Endothelial cell of umbilical vein (primary cell): Measurements from ENCODE around the gene SUSD5. TPM values are rescaled to one million over a fixed set of nuclear protein-coding genes. Genes with fewer than 3 reads are reported as not detected.
A peak's percentile ranks its signal among the peaks of the same experiment; 100 is the strongest.

Experiments used
- BruUV-seq: library from RNA; stranded (reverse); fragments of 400-500 nt; replicated peaks from 2 replicates; lab custom pipeline; 2021; lab: Mats Ljungman, UMichigan
- CTCF ChIA-PET: fragments of 300-600, 350-600 bp; sonication (Branson Sonifier 250); formaldehyde crosslinking; loops from one replicate; lab custom pipeline; 2021; ENCODE audit warnings: antibody characterized with exemption, inconsistent platforms; lab: Charles Lee
- POLR2A ChIA-PET: fragments of 300-600, 350-600 bp; sonication (Branson Sonifier 250); formaldehyde crosslinking; loops from one replicate; lab custom pipeline; 2021; ENCODE audit warnings: antibody characterized with exemption, inconsistent platforms; lab: Charles Lee
- DNase-seq: peaks from one replicate; pipeline ENCODE4 v3.0.0-alpha.2; 2011; ENCODE audit warnings: low read depth, low spot score
- FAIRE-seq: peaks from 2 replicates; lab custom pipeline; 2011; peaks lifted over from hg19 to GRCh38; lab: Jason Lieb, UNC
- H2AFZ ChIP-seq: 2 replicates; pipeline ENCODE4 v1.6.0; 2012; ENCODE audit warnings: low read depth, low read length, control low read depth, inconsistent platforms
- H3K27ac ChIP-seq: 2 replicates; pipeline ENCODE4 v1.5.1; 2011; ENCODE audit warnings: low read depth, mild to moderate bottlenecking, control low read depth, low read length, moderate library complexity; ENCODE audit not compliant: insufficient read depth
- H3K27me3 ChIP-seq, 2 experiments: 2 replicates each; pipeline versions ENCODE4 v1.6.0 to v1.6.1; 2011; ENCODE audit warnings: low read length in 2 of 2, mixed read lengths in 1 of 2; ENCODE audit not compliant: control insufficient read depth in 2 of 2, insufficient read depth in 2 of 2
- H3K36me3 ChIP-seq, 2 experiments: 2 replicates in 1 of 2; 3 replicates in 1 of 2; pipeline ENCODE4 v1.5.1; 2011; ENCODE audit warnings: low read length in 2 of 2, mild to moderate bottlenecking in 1 of 2, moderate library complexity in 1 of 2; ENCODE audit not compliant: control insufficient read depth in 2 of 2, insufficient read depth in 2 of 2; ENCODE audit errors: extremely low read depth in 1 of 2
- H3K4me1 ChIP-seq: 3 replicates; pipeline ENCODE4 v1.5.1; 2011; ENCODE audit warnings: mild to moderate bottlenecking, low read length; ENCODE audit not compliant: control insufficient read depth, insufficient read depth; ENCODE audit errors: extremely low read depth
- H3K4me2 ChIP-seq: 2 replicates; pipeline ENCODE4 v1.6.1; 2011; ENCODE audit warnings: low read length, control low read depth, mixed read lengths; ENCODE audit not compliant: insufficient read depth
- H3K4me3 ChIP-seq, 3 experiments: fragments of 200-600 bp in 1 of 3; sonication (generic), shearing (Covaris generic) in 1 of 3; replicated peaks in 1 of 3; 2 replicates each; pipeline ENCODE4 v1.5.1; 2011 to 2016; ENCODE audit warnings: control low read depth in 3 of 3, low read length in 3 of 3, mild to moderate bottlenecking in 2 of 3, inconsistent platforms in 1 of 3, low read depth in 1 of 3, moderate library complexity in 1 of 3; ENCODE audit not compliant: insufficient read depth in 1 of 3
- H3K79me2 ChIP-seq: 2 replicates; pipeline ENCODE4 v1.6.0; 2012; ENCODE audit warnings: low read length, inconsistent platforms; ENCODE audit not compliant: control insufficient read depth, insufficient read depth
- H3K9ac ChIP-seq: replicated peaks from 2 replicates; pipeline ENCODE3; 2011; ENCODE audit warnings: low read length, control low read depth; ENCODE audit not compliant: insufficient read depth; ENCODE audit errors: extremely low read depth
- H3K9me1 ChIP-seq: replicated peaks from 3 replicates; pipeline ENCODE4 v1.6.0; 2011; ENCODE audit warnings: mild to moderate bottlenecking, low read length; ENCODE audit not compliant: control insufficient read depth, insufficient read depth; ENCODE audit errors: extremely low read depth
- H3K9me3 ChIP-seq: replicated peaks from 2 replicates; pipeline ENCODE4 v1.5.1; 2012; ENCODE audit warnings: low read length, inconsistent platforms; ENCODE audit not compliant: control insufficient read depth, insufficient read depth
- H4K20me1 ChIP-seq: replicated peaks from 2 replicates; pipeline ENCODE3; 2011; ENCODE audit warnings: mild to moderate bottlenecking, low read length; ENCODE audit not compliant: control insufficient read depth, insufficient read depth; ENCODE audit errors: extremely low read depth
- EZH2 ChIP-seq: IDR thresholded peaks from 2 replicates; pipeline ENCODE4 v1.6.1; 2012; ENCODE audit warnings: borderline replicate concordance, low read depth, mild to moderate bottlenecking, moderate library complexity, low read length, inconsistent platforms; ENCODE audit not compliant: severe bottlenecking
- FOS ChIP-seq: IDR thresholded peaks from 2 replicates; pipeline ENCODE4 v1.6.1; 2011; ENCODE audit warnings: mild to moderate bottlenecking, low read length, moderate library complexity, borderline replicate concordance; ENCODE audit not compliant: insufficient read depth
- GATA2 ChIP-seq: IDR thresholded peaks from 2 replicates; pipeline ENCODE4 v1.7.0; 2011; ENCODE audit warnings: low read depth, mild to moderate bottlenecking, moderate library complexity, mixed read lengths, low read length; ENCODE audit not compliant: insufficient read length, insufficient read depth
- JUN ChIP-seq: IDR thresholded peaks from 2 replicates; pipeline ENCODE4 v1.6.1; 2011; ENCODE audit warnings: borderline replicate concordance, low read depth; ENCODE audit not compliant: insufficient read length, insufficient read depth
- MAX ChIP-seq: IDR thresholded peaks from 2 replicates; pipeline ENCODE4 v1.6.1; 2011; ENCODE audit not compliant: insufficient read depth, insufficient read length
- MYC ChIP-seq: IDR thresholded peaks from one replicate; pipeline ENCODE4 v1.6.1; 2011; ENCODE audit warnings: mild to moderate bottlenecking, low read depth, low read length
- POLR2A ChIP-seq: IDR thresholded peaks from 2 replicates; pipeline ENCODE4 v1.6.1; 2012; ENCODE audit warnings: low read depth, mild to moderate bottlenecking, control low read depth, low read length
- POLR2AphosphoS5 ChIP-seq: IDR thresholded peaks from 2 replicates; pipeline ENCODE4 v1.6.1; 2012; ENCODE audit warnings: low read depth, mild to moderate bottlenecking, control low read depth, low read length, moderate library complexity; ENCODE audit not compliant: insufficient read depth
- dilution Hi-C: fragments of 300-500 bp; cut with MboI; formaldehyde crosslinking; loops from one replicate; pipeline ENCODE4 v1.15.0; 2019; ENCODE audit warnings: low sequenced_read_pairs; ENCODE audit not compliant: extremely low pct_ligation_motif_present
- intact Hi-C: fragments of 100-400 bp; cut with micrococcal nuclease; formaldehyde crosslinking; loops from one replicate; pipeline ENCODE4 v1.10.0; 2022
- polyA plus RNA-seq, 4 experiments: library from polyadenylated mRNA; depleted of rRNA in 3 of 4; stranded (reverse) in 3 of 4; unstranded in 1 of 4; fragments of >200 nt; gene quantifications; 2 replicates each; pipeline versions ENCODE4 v1.2.1 to v1.2.3, GENCODE V29; 2011 to 2012; ENCODE audit warnings: missing spikeins in 1 of 4
- total RNA-seq: library from RNA; stranded (reverse); gene quantifications from 2 replicates; pipeline ENCODE4 v1.2.3, GENCODE V29; 2021
- TF ChIP-seq, protein P1 (sequence below), 2 donors: IDR thresholded peaks; 1 replicate in 1 of 2; 2 replicates in 1 of 2; pipeline ENCODE4 v1.5.1; 2011; ENCODE audit warnings: low read length in 2 of 2, mild to moderate bottlenecking in 2 of 2, moderate library complexity in 2 of 2, control low read depth in 1 of 2, inconsistent platforms in 1 of 2, low read depth in 1 of 2; ENCODE audit not compliant: insufficient read depth in 1 of 2; ENCODE audit errors: extremely low read depth in 1 of 2

Gene SUSD5
- total and polyA plus RNA-seq, 2 donors (not counting 3 experiments of a cell fraction or from before 2014, with no cell fraction given): 7.7 to 18.8 TPM

- FAIRE-seq: no peak
- POLR2A ChIA-PET: no interaction called here
Observed at GRCh38 chr3:33196538-33196937, 22.1 kb downstream of the SUSD5 start.

DNA sequence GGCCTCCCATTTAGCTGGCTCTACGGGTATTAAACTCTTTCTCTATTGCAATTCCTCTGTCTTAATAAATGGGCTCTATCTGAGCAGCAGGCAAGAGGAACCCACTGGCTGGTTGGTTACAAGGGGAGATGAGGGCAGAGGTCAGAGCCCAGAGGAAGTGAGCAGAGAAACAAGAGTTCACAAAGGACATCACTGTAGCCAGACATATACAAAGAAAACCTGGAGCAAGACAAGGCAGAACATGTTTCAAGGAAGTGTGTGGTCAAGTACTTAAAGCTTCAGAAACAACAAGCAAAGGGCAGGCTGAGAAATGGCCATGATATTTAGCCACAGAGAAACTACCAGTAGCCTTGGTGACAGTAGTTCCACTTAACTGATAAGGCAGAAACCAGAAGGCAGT is 24.3 kb downstream of the SUSD5 start:
- H2AFZ ChIP-seq: no peak overlapping the region
- no peaks in the 10 kb centered on the region for H3K36me3 ChIP-seq
- no peaks in the 10 kb centered on the region for H4K20me1 ChIP-seq
- intact Hi-C loops: no loop called here
- H3K27me3 ChIP-seq: no peaks in the 10 kb centered on the region
- H3K79me2 ChIP-seq: no peaks in the 10 kb centered on the region
- H3K9ac ChIP-seq: no peak overlapping the region
- dilution Hi-C loops: no loop called here
- no peak for TF ChIP-seq MYC
- TF ChIP-seq EZH2: no peak
- no peak for TF ChIP-seq MAX
- no peak for TF ChIP-seq POLR2AphosphoS5
- TF ChIP-seq JUN: no peak
- TF ChIP-seq, protein P1, sequence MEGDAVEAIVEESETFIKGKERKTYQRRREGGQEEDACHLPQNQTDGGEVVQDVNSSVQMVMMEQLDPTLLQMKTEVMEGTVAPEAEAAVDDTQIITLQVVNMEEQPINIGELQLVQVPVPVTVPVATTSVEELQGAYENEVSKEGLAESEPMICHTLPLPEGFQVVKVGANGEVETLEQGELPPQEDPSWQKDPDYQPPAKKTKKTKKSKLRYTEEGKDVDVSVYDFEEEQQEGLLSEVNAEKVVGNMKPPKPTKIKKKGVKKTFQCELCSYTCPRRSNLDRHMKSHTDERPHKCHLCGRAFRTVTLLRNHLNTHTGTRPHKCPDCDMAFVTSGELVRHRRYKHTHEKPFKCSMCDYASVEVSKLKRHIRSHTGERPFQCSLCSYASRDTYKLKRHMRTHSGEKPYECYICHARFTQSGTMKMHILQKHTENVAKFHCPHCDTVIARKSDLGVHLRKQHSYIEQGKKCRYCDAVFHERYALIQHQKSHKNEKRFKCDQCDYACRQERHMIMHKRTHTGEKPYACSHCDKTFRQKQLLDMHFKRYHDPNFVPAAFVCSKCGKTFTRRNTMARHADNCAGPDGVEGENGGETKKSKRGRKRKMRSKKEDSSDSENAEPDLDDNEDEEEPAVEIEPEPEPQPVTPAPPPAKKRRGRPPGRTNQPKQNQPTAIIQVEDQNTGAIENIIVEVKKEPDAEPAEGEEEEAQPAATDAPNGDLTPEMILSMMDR (IDR thresholded peaks at IDR 0.05; ENCODE audit: extremely low read depth in 1 of 2, insufficient read depth in 1 of 2, low read depth in 1 of 2, low read length in 2 of 2): no peak
- TF ChIP-seq FOS: no peak
- no peak for TF ChIP-seq POLR2A
- no peak for TF ChIP-seq GATA2
- H3K27ac ChIP-seq: no peak overlapping the region
- no peak overlapping the region for H3K4me2 ChIP-seq
- H3K4me3 ChIP-seq: no peak overlapping the region
- FAIRE-seq (peak; percentile 46), DNase-seq (peak; percentile 15)
- POLR2A ChIA-PET: no interaction called here
- H3K9me3 ChIP-seq: no peaks in the 10 kb centered on the region
- no peaks in the 10 kb centered on the region for H3K4me1 ChIP-seq
- BruUV-seq: no TSS peak
- H3K9me1 ChIP-seq: no peaks in the 10 kb centered on the region
- CTCF ChIA-PET: interaction anchor here (1.3 to 1.7 kb wide), 2 partner anchors 63 to 178 kb away, joined by 4 to 7 read pairs; no protein-coding TSS in a partner anchor

More at GRCh38 chr3:33196538-33196937, 22.1 kb downstream of the SUSD5 start:
- no peak for DNase-seq
- Histone ChIP-seq H3K36me3 (no peaks in the 10 kb centered on the region), H4K20me1 (no peaks in the 10 kb centered on the region), H3K4me3 (no peak overlapping the region), H3K4me1 (no peaks in the 10 kb centered on the region), H3K27me3 (no peaks in the 10 kb centered on the region), H3K9me3 (no peaks in the 10 kb centered on the region), H3K27ac (no peak overlapping the region), H3K9ac (no peak overlapping the region), H3K4me2 (no peak overlapping the region), H2AFZ (no peak overlapping the region), H3K79me2 (no peaks in the 10 kb centered on the region), H3K9me1 (no peaks in the 10 kb centered on the region)
- no peak for TF ChIP-seq EZH2
- no peak for TF ChIP-seq MAX
- CTCF ChIA-PET: interaction anchor here (1.2 to 2.0 kb wide), 4 partner anchors 21 to 176 kb away, joined by 3 to 7 read pairs (median 4); no protein-coding TSS in a partner anchor
- dilution Hi-C loops (no loop called here), intact Hi-C loops (no loop called here)
- no TSS peak for BruUV-seq
